ENCODE results near the gene RGL3. TPM values are rescaled to one million over a fixed set of nuclear protein-coding genes. Genes with fewer than 3 reads are reported as not detected.

The RGL3 gene
- total RNA-seq, 1 experiment from 2014 or later, result 65.9 TPM

DNA sequence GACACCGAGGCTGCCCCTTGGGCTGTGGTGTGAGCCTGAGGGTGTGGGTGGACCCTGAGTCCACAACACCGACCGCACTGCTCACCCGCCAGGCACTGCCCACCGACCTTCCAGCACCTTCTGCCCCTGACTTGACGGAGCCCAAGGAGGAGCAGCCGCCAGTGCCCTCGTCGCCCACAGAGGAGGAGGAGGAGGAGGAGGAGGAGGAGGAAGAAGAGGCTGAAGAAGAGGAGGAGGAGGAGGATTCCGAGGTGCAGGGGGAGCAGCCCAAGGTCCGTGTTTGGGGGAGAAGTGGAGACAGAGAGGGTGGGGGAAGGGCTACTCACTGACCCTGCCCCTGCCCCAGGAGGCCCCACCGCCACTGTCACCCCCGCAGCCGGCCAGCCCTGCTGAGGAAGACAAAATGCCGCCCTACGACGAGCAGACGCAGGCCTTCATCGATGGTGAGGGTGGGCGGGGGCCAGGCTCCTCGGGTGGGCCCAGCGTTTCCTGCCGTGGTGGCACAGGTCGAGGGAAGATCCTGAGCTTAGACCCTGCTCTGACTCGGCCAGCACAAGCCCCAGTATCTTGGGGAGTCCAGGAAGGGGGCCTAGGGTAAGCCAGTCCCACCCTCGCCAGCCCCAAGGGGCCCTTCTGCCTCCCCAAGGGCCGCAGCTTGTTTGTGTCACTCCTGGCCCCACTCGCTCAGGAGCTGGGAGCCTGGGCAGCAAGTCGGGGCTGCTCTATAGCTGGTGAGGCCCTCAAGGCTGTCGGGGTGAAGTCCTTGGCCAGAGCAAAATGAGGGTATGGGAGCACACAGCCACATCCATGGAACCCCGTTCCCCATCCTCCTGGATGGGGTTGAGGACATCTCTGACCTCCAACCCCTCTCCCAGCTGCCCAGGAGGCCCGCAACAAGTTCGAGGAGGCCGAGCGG lies 28.5 kb upstream of the RGL3 start:
- no peaks in the 10 kb centered on the region; a peak in 1 of 5 replicates for H3K9me3 Mint-ChIP-seq
- no peak overlapping the region for H3K23ac ChIP-seq (ENCODE audit: insufficient read length, low read depth, low read length)
- H3K27me3 Mint-ChIP-seq (ENCODE audit: low read depth), result no peaks in the 10 kb centered on the region
- H3K9me3 ChIP-seq (ENCODE audit: control insufficient read depth, low read depth, low read length), result no peaks in the 10 kb centered on the region
- no peaks in the 10 kb centered on the region for H3K79me2 ChIP-seq (ENCODE audit: insufficient read depth, low read length)
- H3K18ac ChIP-seq (ENCODE audit: insufficient read length, low read depth, low read length), result no peak overlapping the region
- no peak for DNase-seq
- H4K20me1 ChIP-seq (ENCODE audit: control insufficient read depth, insufficient read depth, insufficient read length), result no peaks in the 10 kb centered on the region
- H3K79me1 ChIP-seq (ENCODE audit: insufficient read depth, low read depth, low read length, poor library complexity, severe bottlenecking), result no peaks in the 10 kb centered on the region
- H2BK15ac ChIP-seq (ENCODE audit: low read depth, low read length), result no peak overlapping the region
- H2BK20ac ChIP-seq (ENCODE audit: low read depth, low read length, poor library complexity, severe bottlenecking), result no peak overlapping the region
- H3K27ac ChIP-seq (ENCODE audit: insufficient read length, low read depth, low read length), result no peak overlapping the region
- no peak overlapping the region for H3T11ph ChIP-seq (ENCODE audit: low read length)
- no peak overlapping the region for H4K8ac ChIP-seq (replicated peaks; ENCODE audit: insufficient read length, low read depth, low read length)
- H4K5ac ChIP-seq (ENCODE audit: insufficient read length, low read depth, low read length), result no peak overlapping the region
- WGBS (ENCODE audit: extremely low coverage, insufficient read length, low lambda C conversion rate), result no CpG with 5 or more reads among the region's 35 CpGs
- peaks cover 9 to 18% of the 10 kb centered on the region in 2 experiments for H3K4me1 Mint-ChIP-seq
- TF ChIP-seq, protein P1, sequence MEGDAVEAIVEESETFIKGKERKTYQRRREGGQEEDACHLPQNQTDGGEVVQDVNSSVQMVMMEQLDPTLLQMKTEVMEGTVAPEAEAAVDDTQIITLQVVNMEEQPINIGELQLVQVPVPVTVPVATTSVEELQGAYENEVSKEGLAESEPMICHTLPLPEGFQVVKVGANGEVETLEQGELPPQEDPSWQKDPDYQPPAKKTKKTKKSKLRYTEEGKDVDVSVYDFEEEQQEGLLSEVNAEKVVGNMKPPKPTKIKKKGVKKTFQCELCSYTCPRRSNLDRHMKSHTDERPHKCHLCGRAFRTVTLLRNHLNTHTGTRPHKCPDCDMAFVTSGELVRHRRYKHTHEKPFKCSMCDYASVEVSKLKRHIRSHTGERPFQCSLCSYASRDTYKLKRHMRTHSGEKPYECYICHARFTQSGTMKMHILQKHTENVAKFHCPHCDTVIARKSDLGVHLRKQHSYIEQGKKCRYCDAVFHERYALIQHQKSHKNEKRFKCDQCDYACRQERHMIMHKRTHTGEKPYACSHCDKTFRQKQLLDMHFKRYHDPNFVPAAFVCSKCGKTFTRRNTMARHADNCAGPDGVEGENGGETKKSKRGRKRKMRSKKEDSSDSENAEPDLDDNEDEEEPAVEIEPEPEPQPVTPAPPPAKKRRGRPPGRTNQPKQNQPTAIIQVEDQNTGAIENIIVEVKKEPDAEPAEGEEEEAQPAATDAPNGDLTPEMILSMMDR (conservative IDR thresholded peaks at IDR 0.05), result no peak
- H3K56ac ChIP-seq (ENCODE audit: insufficient read length, low read depth, low read length), result no peak overlapping the region
- no peak overlapping the region for H2BK5ac ChIP-seq (ENCODE audit: insufficient read length, low read length)
- no peak overlapping the region for H2BK120ac ChIP-seq (ENCODE audit: low read depth, low read length, poor library complexity, severe bottlenecking)
- no peak overlapping the region for H3K4ac ChIP-seq (ENCODE audit: low read depth, low read length)
- H2AFZ ChIP-seq (ENCODE audit: low read length), result no peak overlapping the region
- H3K4me1 ChIP-seq (ENCODE audit: insufficient read depth, low read length), result no peaks in the 10 kb centered on the region
- no peak overlapping the region for H3K9ac ChIP-seq (ENCODE audit: extremely low read depth, insufficient read length, low read length)
- no peak overlapping the region for H2BK12ac ChIP-seq (ENCODE audit: insufficient read length, low read depth, low read length)
- no peak overlapping the region for H2AK5ac ChIP-seq (ENCODE audit: insufficient read length, low read length)
- no peaks in the 10 kb centered on the region for H3K23me2 ChIP-seq (ENCODE audit: insufficient read length, low read depth, low read length, poor library complexity, severe bottlenecking)
- no peaks in the 10 kb centered on the region for H3K27me3 ChIP-seq (ENCODE audit: insufficient read depth, low read length)
- H3K27ac Mint-ChIP-seq, result no peak overlapping the region
- H3K36me3 Mint-ChIP-seq (ENCODE audit: insufficient read depth in 1 of 3, low read depth in 3 of 3), result peaks cover 9 to 54% (median 52%) of the 10 kb centered on the region in 3 experiments; a peak in 6 of 7 replicates
- no peak overlapping the region for H3K4me2 ChIP-seq (ENCODE audit: insufficient read depth, insufficient read length, low read length)
- H4K91ac ChIP-seq (ENCODE audit: insufficient read length, low read depth, low read length), result no peak overlapping the region
- no peak overlapping the region for H3K4me3 Mint-ChIP-seq
- no peak overlapping the region for H3K14ac ChIP-seq (ENCODE audit: insufficient read depth, low read length)

Data from H9 (cell line).